ENCODE results near the gene TSNAX. TPM values are rescaled to one million over a fixed set of nuclear protein-coding genes. Genes with fewer than 3 reads are reported as not detected.

Gene TSNAX
- 42.1 TPM for total RNA-seq

GRCh38 chr1:231528172-231529029 is at the start of gene TSNAX:
Gene TSNAX (plus strand): TSS chr1:231528669. CDS start chr1:231528811, 142 bp downstream.

Other genes with a start within 250 kb of the TSNAX start
- gene EXOC8, start 190.8 kb upstream of the TSNAX start, total RNA-seq: 14.6 TPM
- 11.7 TPM for gene SPRTN, start 190.4 kb upstream of the TSNAX start, total RNA-seq
- gene EGLN1, start 106.4 kb upstream of the TSNAX start, total RNA-seq: 43.7 TPM
- 22.4 TPM for gene DISC1, start 98.1 kb downstream of the TSNAX start, total RNA-seq